Measurements from ENCODE around the gene GATAD2B. TPM values are rescaled to one million over a fixed set of nuclear protein-coding genes. Genes with fewer than 3 reads are reported as not detected.
A peak's percentile ranks its signal among the peaks of the same experiment; 100 is the strongest.
"Not testable (repeated sequence)": the region's sequence is repeated elsewhere in the genome, so short reads cannot be mapped to it uniquely, and the experiment has no call there.

GATAD2B gene
- total and polyA plus RNA-seq, 8 donors, result 31.5 to 41.5 (median 33.1) TPM

GRCh38 chr1:153852170-153852569 is 70.6 kb downstream of the GATAD2B start:
- intact Hi-C loops (cut with DNase I), result no loop called here
- Histone ChIP-seq H3K27me3 (no peaks in the 10 kb centered on the region), H3K4me1 (peaks cover 0 to 28% of the 10 kb centered on the region in 2 donors), H3K27ac (no peak overlapping the region), H3K9me3 (no peaks in the 10 kb centered on the region), H3K4me3 (no peak overlapping the region), H3K36me3 (no peaks in the 10 kb centered on the region)
- TF ChIP-seq CTCF (IDR thresholded peaks at IDR 0.05), result no peak
- DNase-seq, result no peak
- ATAC-seq, result peak; percentile 19

GRCh38 chr1:153849487-153850185 is 73.1 kb downstream of the GATAD2B start:
- DNase-seq (no peak), ATAC-seq (no peak)
- Histone ChIP-seq H3K4me1 (peaks cover 0 to 19% of the 10 kb centered on the region in 2 donors), H3K27ac (no peak overlapping the region), H3K4me3 (no peak overlapping the region), H3K9me3 (no peaks in the 10 kb centered on the region), H3K27me3 (no peaks in the 10 kb centered on the region), H3K36me3 (no peaks in the 10 kb centered on the region)
- no peak for TF ChIP-seq CTCF (IDR thresholded peaks at IDR 0.05)
- intact Hi-C loops (cut with DNase I), result no loop called here

- H3K4me3 ChIP-seq, result no peak overlapping the region
- ATAC-seq (no peak), DNase-seq (no peak)
- TF ChIP-seq CTCF (IDR thresholded peaks at IDR 0.05), result no peak
- H3K27me3 ChIP-seq, result no peaks in the 10 kb centered on the region
- no peak overlapping the region for H3K27ac ChIP-seq
- no peaks in the 10 kb centered on the region for H3K36me3 ChIP-seq
- H3K9me3 ChIP-seq, result no peaks in the 10 kb centered on the region
- peaks cover 0 to 13% of the 10 kb centered on the region in 2 donors for H3K4me1 ChIP-seq
- intact Hi-C loops (cut with DNase I), result no loop called here
Observed at GRCh38 chr1:153848805-153849204, 74.0 kb downstream of the GATAD2B start.

GRCh38 chr1:153845158-153845557 is 77.6 kb downstream of the GATAD2B start:
- no peak for TF ChIP-seq CTCF (IDR thresholded peaks at IDR 0.05)
- Histone ChIP-seq H3K27ac (no peak overlapping the region), H3K36me3 (no peaks in the 10 kb centered on the region), H3K4me3 (no peak overlapping the region), H3K9me3 (no peaks in the 10 kb centered on the region), H3K27me3 (no peaks in the 10 kb centered on the region), H3K4me1 (peaks cover 0 to 15% of the 10 kb centered on the region in 2 donors)
- DNase-seq (no peak), ATAC-seq (no peak)
- intact Hi-C loops (cut with DNase I), result no loop called here

- peaks cover 0 to 11% of the 10 kb centered on the region in 2 donors for H3K4me1 ChIP-seq
- H3K4me3 ChIP-seq; H3K27me3 ChIP-seq; DNase-seq; intact Hi-C loops (cut with DNase I); H3K9me3 ChIP-seq; H3K27ac ChIP-seq; ATAC-seq; H3K36me3 ChIP-seq: not testable (repeated sequence)
Observed at GRCh38 chr1:153844349-153844748, 78.4 kb downstream of the GATAD2B start.
